GM19035 (cell line): ENCODE data around the gene SPG11.
"Not testable (repeated sequence)": the region's sequence is repeated elsewhere in the genome, so short reads cannot be mapped to it uniquely, and the experiment has no call there.

Experiments used
- ATAC-seq: cut with Tn5 transposase; IDR thresholded peaks from one replicate; pipeline ENCODE4 v1.9.1; 2021; ENCODE audit not compliant: unreplicated experiment

SPG11 gene

GRCh38 chr15:44569316-44569715, 94.1 kb downstream of the SPG11 start:
- ATAC-seq: no peak

GRCh38 chr15:44568338-44568737, 95.1 kb downstream of the SPG11 start:
- no peak for ATAC-seq

GRCh38 chr15:44566155-44566540, 97.3 kb downstream of the SPG11 start:
- no peak for ATAC-seq

- no peak for ATAC-seq
Observed at GRCh38 chr15:44565387-44566154, 97.9 kb downstream of the SPG11 start.

GRCh38 chr15:44560926-44561325, 102.5 kb downstream of the SPG11 start:
- ATAC-seq: not testable (repeated sequence)

GRCh38 chr15:44554934-44555723, 108.3 kb downstream of the SPG11 start:
- no peak for ATAC-seq

GRCh38 chr15:44550734-44551133, 112.7 kb downstream of the SPG11 start:
- ATAC-seq: no peak

GRCh38 chr15:44550256-44550655, 113.2 kb downstream of the SPG11 start:
- ATAC-seq: no peak

GRCh38 chr15:44549152-44549551, 114.3 kb downstream of the SPG11 start:
- ATAC-seq: not testable (repeated sequence)

GRCh38 chr15:44545913-44546802, 117.3 kb downstream of the SPG11 start:
- peak; percentile 66 for ATAC-seq

- not testable (repeated sequence) for ATAC-seq
Observed at GRCh38 chr15:44544745-44545144, 118.7 kb downstream of the SPG11 start.

- no peak for ATAC-seq
Observed at GRCh38 chr15:44542596-44542995, 120.9 kb downstream of the SPG11 start.

- no peak for ATAC-seq
Observed at GRCh38 chr15:44541282-44541958, 122.0 kb downstream of the SPG11 start.

- peak; percentile 1 for ATAC-seq
Observed at GRCh38 chr15:44537735-44538240, 125.7 kb downstream of the SPG11 start.

- ATAC-seq: peak; percentile 85
Observed at GRCh38 chr15:44536962-44537734, 126.3 kb downstream of the SPG11 start, which contains the start of gene EIF3J. Gene EIF3J, plus strand, starts transcription at chr15:44537147. Its CDS starts 48 bp downstream, at chr15:44537195.

- ATAC-seq: peak; percentile 67
Observed at GRCh38 chr15:44536302-44536961, 127.0 kb downstream of the SPG11 start.

GRCh38 chr15:44535523-44536301, 127.8 kb downstream of the SPG11 start:
- no peak for ATAC-seq

GRCh38 chr15:44535092-44535491, 128.4 kb downstream of the SPG11 start:
- ATAC-seq: no peak
